Neural cell (in vitro differentiated cells): ENCODE results near the gene DGLUCY.

ENCODE experiments used
- EP300 ChIP-seq: fragments of 450-650 bp; conservative IDR thresholded peaks from 2 replicates; pipeline ENCODE4 v1.6.1; 2014; ENCODE audit warnings: antibody characterized with exemption, mild to moderate bottlenecking, moderate library complexity; ENCODE audit not compliant: poor library complexity, severe bottlenecking
- EZH2 ChIP-seq: fragments of 200-600, 300-800 bp; shearing (Covaris generic), sonication (generic); IDR thresholded peaks from 2 replicates; pipeline ENCODE4 v1.6.1; 2014; ENCODE audit warnings: antibody characterized with exemption, low read length, borderline replicate concordance, mild to moderate bottlenecking; ENCODE audit not compliant: insufficient read depth, poor library complexity, severe bottlenecking
- MXI1 ChIP-seq: fragments of 450-650 bp; conservative IDR thresholded peaks from 2 replicates; pipeline ENCODE4 v1.6.1; 2014; ENCODE audit warnings: antibody characterized with exemption, mild to moderate bottlenecking; ENCODE audit not compliant: poor library complexity, severe bottlenecking
- POLR2AphosphoS5 ChIP-seq: IDR thresholded peaks from 2 replicates; pipeline ENCODE4 v1.6.1; 2012
- SMC3 ChIP-seq: fragments of 450-650 bp; conservative IDR thresholded peaks from 2 replicates; pipeline ENCODE4 v1.6.1; 2014; ENCODE audit warnings: antibody characterized with exemption, mild to moderate bottlenecking, moderate library complexity; ENCODE audit not compliant: poor library complexity
- TAF1 ChIP-seq: IDR thresholded peaks from 2 replicates; pipeline ENCODE4 v1.6.1; 2012; ENCODE audit warnings: low read depth
- TF ChIP-seq, protein P1 (sequence below): fragments of 450-650 bp; IDR thresholded peaks from 2 replicates; pipeline ENCODE4 v1.5.1; 2014; ENCODE audit warnings: antibody characterized with exemption, mild to moderate bottlenecking, moderate library complexity; ENCODE audit not compliant: poor library complexity, severe bottlenecking
- TF ChIP-seq, protein P2 (sequence below): IDR thresholded peaks from 2 replicates; pipeline ENCODE4 v1.6.1; 2012; ENCODE audit warnings: borderline replicate concordance

DNA sequence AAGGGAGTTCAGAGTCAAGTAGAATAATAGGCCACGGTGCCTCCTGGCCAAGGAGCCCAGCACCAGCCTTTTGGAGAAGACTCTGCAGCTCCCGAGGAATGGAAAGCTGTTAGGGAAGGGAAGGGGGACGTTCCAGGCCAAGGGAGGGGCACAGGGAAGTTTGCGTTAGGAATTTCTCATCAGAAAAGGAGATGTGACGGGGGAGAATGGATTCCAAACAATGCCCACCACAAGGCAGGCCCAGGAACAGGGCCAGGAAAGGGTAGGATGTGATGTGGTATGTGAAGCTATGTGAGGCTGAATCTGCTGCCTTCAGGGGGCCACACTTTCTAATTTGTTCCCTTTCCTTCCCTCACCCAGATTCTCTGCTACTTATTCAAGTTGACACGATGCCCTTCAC lies 46.0 kb downstream of the DGLUCY start:
- TF ChIP-seq, protein P1, sequence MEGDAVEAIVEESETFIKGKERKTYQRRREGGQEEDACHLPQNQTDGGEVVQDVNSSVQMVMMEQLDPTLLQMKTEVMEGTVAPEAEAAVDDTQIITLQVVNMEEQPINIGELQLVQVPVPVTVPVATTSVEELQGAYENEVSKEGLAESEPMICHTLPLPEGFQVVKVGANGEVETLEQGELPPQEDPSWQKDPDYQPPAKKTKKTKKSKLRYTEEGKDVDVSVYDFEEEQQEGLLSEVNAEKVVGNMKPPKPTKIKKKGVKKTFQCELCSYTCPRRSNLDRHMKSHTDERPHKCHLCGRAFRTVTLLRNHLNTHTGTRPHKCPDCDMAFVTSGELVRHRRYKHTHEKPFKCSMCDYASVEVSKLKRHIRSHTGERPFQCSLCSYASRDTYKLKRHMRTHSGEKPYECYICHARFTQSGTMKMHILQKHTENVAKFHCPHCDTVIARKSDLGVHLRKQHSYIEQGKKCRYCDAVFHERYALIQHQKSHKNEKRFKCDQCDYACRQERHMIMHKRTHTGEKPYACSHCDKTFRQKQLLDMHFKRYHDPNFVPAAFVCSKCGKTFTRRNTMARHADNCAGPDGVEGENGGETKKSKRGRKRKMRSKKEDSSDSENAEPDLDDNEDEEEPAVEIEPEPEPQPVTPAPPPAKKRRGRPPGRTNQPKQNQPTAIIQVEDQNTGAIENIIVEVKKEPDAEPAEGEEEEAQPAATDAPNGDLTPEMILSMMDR: no peak
- TF ChIP-seq MXI1: no peak
- TF ChIP-seq, protein P2, sequence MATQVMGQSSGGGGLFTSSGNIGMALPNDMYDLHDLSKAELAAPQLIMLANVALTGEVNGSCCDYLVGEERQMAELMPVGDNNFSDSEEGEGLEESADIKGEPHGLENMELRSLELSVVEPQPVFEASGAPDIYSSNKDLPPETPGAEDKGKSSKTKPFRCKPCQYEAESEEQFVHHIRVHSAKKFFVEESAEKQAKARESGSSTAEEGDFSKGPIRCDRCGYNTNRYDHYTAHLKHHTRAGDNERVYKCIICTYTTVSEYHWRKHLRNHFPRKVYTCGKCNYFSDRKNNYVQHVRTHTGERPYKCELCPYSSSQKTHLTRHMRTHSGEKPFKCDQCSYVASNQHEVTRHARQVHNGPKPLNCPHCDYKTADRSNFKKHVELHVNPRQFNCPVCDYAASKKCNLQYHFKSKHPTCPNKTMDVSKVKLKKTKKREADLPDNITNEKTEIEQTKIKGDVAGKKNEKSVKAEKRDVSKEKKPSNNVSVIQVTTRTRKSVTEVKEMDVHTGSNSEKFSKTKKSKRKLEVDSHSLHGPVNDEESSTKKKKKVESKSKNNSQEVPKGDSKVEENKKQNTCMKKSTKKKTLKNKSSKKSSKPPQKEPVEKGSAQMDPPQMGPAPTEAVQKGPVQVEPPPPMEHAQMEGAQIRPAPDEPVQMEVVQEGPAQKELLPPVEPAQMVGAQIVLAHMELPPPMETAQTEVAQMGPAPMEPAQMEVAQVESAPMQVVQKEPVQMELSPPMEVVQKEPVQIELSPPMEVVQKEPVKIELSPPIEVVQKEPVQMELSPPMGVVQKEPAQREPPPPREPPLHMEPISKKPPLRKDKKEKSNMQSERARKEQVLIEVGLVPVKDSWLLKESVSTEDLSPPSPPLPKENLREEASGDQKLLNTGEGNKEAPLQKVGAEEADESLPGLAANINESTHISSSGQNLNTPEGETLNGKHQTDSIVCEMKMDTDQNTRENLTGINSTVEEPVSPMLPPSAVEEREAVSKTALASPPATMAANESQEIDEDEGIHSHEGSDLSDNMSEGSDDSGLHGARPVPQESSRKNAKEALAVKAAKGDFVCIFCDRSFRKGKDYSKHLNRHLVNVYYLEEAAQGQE: no peak
- no peak for TF ChIP-seq POLR2AphosphoS5
- TF ChIP-seq TAF1: no peak
- TF ChIP-seq SMC3: no peak
- TF ChIP-seq EZH2: no peak
- no peak for TF ChIP-seq EP300
